ENCODE data around the gene MPG. TPM values are rescaled to one million over a fixed set of nuclear protein-coding genes. Genes with fewer than 3 reads are reported as not detected.

Gene MPG
- total RNA-seq, 2 experiments from 2014 or later, result 58.1 to 119 TPM

DNA sequence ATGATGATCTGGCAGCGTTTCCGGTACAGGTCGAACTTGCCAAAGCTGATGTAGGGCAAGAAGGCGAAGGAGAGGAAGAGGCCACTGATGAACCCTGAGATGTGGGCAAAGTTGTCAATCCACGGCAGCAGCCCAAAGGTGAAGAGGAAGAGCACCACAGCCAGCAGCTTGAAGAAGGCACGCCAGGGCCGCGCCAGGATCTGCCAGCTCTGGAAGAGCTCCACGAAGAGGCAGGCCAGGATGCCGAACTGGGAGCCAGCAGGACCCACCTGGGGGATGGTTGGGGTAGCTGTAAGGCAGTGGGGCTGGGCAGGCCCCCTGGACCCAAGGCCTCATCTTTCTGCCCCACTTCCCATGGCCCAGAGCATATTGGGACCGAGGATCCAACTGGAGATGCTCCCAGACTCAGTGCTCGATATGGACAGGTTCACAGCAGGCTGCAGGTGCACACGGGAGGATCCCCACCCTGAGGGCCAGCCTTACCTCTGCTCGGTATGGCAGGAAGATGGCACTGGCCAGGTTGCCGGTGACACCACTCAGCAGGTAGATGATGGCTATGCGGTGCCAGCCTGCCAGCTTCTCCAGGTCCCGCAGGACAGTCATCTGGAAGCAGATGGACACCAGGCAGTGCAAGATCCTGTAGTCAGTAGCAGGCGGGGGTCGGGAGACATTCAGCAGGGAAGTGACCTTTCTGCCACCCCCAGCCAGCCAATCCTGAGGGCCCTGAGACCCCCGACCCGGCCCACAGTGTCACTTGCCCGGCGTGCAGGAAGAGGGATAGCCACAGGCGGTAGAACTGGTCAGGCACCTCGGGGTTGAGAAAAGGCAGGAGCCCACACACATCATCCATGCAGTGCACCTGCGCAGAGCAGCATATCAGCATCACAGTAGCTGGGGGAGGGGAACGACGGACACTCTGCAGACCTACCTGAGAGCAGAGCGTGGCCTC, 19.3 kb upstream of the MPG start:
- H3K4me1 ChIP-seq (ENCODE audit: insufficient read depth, low read length, poor library complexity, severe bottlenecking), result peaks cover 11% of the 10 kb centered on the region
- BruUV-seq (replicated peaks), result no TSS peak
- TF ChIP-seq, protein P1, sequence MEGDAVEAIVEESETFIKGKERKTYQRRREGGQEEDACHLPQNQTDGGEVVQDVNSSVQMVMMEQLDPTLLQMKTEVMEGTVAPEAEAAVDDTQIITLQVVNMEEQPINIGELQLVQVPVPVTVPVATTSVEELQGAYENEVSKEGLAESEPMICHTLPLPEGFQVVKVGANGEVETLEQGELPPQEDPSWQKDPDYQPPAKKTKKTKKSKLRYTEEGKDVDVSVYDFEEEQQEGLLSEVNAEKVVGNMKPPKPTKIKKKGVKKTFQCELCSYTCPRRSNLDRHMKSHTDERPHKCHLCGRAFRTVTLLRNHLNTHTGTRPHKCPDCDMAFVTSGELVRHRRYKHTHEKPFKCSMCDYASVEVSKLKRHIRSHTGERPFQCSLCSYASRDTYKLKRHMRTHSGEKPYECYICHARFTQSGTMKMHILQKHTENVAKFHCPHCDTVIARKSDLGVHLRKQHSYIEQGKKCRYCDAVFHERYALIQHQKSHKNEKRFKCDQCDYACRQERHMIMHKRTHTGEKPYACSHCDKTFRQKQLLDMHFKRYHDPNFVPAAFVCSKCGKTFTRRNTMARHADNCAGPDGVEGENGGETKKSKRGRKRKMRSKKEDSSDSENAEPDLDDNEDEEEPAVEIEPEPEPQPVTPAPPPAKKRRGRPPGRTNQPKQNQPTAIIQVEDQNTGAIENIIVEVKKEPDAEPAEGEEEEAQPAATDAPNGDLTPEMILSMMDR (conservative IDR thresholded peaks at IDR 0.05; ENCODE audit: low read length), result no peak
- TF ChIP-seq EZH2phosphoT487 (IDR thresholded peaks at IDR 0.05; ENCODE audit: borderline replicate concordance, low read depth, low read length), result no peak
- POLR2A ChIA-PET, result no interaction called here
- H3K9me2 ChIP-seq (ENCODE audit: insufficient read depth, low read length), result no peaks in the 10 kb centered on the region
- H2AFZ ChIP-seq (ENCODE audit: low read length), result no peak overlapping the region
- no peak overlapping the region for H3K27ac ChIP-seq (ENCODE audit: low read depth, low read length, poor library complexity, severe bottlenecking)
- intact Hi-C loops (cut with micrococcal nuclease; ENCODE audit: unreplicated experiment), result no loop called here
- H3K79me2 ChIP-seq (ENCODE audit: insufficient read depth, low read depth, low read length), result peaks cover 15% of the 10 kb centered on the region
- no peak for DNase-seq (ENCODE audit: low spot score)
- H3K4me2 ChIP-seq (ENCODE audit: low read length), result no peak overlapping the region
- H4K20me1 ChIP-seq (ENCODE audit: insufficient read depth, low read length), result no peaks in the 10 kb centered on the region
- CTCF ChIA-PET (ENCODE audit: unreplicated experiment), result no interaction called here
- H3K9me3 ChIP-seq (ENCODE audit: low read length), result no peaks in the 10 kb centered on the region
- H3K36me3 ChIP-seq (ENCODE audit: insufficient read depth, low read length), result peaks cover 40% of the 10 kb centered on the region
- no peak overlapping the region for H3K4me3 ChIP-seq (ENCODE audit: low read depth, low read length, poor library complexity, severe bottlenecking)

DNA sequence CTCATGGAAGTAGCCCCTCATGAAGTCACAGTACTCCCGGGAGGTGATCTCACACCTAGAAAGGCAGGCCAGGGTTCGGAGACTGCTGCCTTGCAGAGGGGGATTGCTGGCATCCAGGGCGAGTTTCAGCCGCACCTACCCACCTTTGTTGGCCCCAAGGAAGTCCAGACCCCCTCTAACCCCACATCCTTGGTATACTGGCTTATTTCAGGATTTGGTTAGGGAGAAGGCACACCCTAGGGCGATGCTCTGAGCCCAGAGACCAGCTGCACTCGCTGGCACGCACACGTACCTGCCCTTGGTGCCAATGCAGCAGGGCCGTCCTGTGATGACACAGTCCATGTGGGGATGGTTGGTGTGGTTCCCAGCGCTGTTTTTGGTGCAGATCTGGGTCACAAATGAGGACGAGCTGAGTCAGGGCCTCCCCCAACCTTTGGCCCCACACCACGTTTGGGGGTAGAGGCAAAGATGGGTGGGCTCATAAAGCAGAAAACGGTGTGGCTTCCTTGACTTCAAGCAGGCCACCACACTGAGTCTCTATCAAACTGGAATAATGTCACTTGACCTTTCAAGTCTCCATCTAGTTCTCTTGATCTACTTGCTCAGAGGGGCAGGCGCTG, 18.5 kb upstream of the MPG start:
- no peaks in the 10 kb centered on the region for H3K9me2 ChIP-seq (ENCODE audit: insufficient read depth, low read length)
- ChIA-PET POLR2A (no interaction called here), CTCF (ENCODE audit: unreplicated experiment) (no interaction called here)
- no peak overlapping the region for H3K27ac ChIP-seq (ENCODE audit: low read depth, low read length, poor library complexity, severe bottlenecking)
- no peak overlapping the region for H3K4me3 ChIP-seq (ENCODE audit: low read depth, low read length, poor library complexity, severe bottlenecking)
- TF ChIP-seq, protein P1 (conservative IDR thresholded peaks at IDR 0.05; ENCODE audit: low read length), result no peak
- no peak for TF ChIP-seq EZH2phosphoT487 (IDR thresholded peaks at IDR 0.05; ENCODE audit: borderline replicate concordance, low read depth, low read length)
- DNase-seq (ENCODE audit: low spot score), result no peak
- no peaks in the 10 kb centered on the region for H3K9me3 ChIP-seq (ENCODE audit: low read length)
- H3K79me2 ChIP-seq (ENCODE audit: insufficient read depth, low read depth, low read length), result peaks cover 8% of the 10 kb centered on the region
- H3K4me1 ChIP-seq (ENCODE audit: insufficient read depth, low read length, poor library complexity, severe bottlenecking), result peaks cover 8% of the 10 kb centered on the region
- no peaks in the 10 kb centered on the region for H4K20me1 ChIP-seq (ENCODE audit: insufficient read depth, low read length)
- intact Hi-C loops (cut with micrococcal nuclease; ENCODE audit: unreplicated experiment), result no loop called here
- no TSS peak for BruUV-seq (replicated peaks)
- H2AFZ ChIP-seq (ENCODE audit: low read length), result no peak overlapping the region
- H3K4me2 ChIP-seq (ENCODE audit: low read length), result no peak overlapping the region
- peaks cover 40% of the 10 kb centered on the region for H3K36me3 ChIP-seq (ENCODE audit: insufficient read depth, low read length)

DNA sequence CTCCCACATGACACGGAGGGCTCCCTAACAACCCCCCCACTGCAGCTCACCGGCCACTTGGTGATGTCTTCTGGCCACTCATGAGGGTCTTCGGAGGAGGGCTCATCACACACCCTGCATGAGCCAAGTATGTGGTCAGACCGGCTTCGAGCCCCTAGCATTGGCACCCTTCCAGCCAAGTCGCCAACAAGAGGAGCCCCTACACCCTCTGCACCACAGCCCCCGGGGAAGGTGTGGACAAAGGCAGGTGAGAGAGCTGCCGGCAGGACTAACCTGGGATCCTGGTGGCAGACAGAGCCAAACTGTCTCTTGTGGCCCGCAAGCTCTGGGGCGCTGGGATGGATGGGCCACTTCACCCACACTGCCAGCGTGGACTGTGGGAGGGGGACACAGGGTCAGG, 17.9 kb upstream of the MPG start:
- intact Hi-C loops (cut with micrococcal nuclease; ENCODE audit: unreplicated experiment), result no loop called here
- H4K20me1 ChIP-seq (ENCODE audit: insufficient read depth, low read length), result no peaks in the 10 kb centered on the region
- DNase-seq (ENCODE audit: low spot score), result no peak
- no peaks in the 10 kb centered on the region for H3K9me2 ChIP-seq (ENCODE audit: insufficient read depth, low read length)
- peaks cover 38% of the 10 kb centered on the region for H3K36me3 ChIP-seq (ENCODE audit: insufficient read depth, low read length)
- no peak overlapping the region for H3K4me2 ChIP-seq (ENCODE audit: low read length)
- no peak overlapping the region for H3K4me3 ChIP-seq (ENCODE audit: low read depth, low read length, poor library complexity, severe bottlenecking)
- peaks cover 1% of the 10 kb centered on the region; the same call in 1 of the 2 replicates for H3K79me2 ChIP-seq (ENCODE audit: insufficient read depth, low read depth, low read length)
- no TSS peak for BruUV-seq (replicated peaks)
- H2AFZ ChIP-seq (ENCODE audit: low read length), result no peak overlapping the region
- CTCF ChIA-PET (ENCODE audit: unreplicated experiment), result no interaction called here
- peaks cover 2% of the 10 kb centered on the region for H3K4me1 ChIP-seq (ENCODE audit: insufficient read depth, low read length, poor library complexity, severe bottlenecking)
- no peak overlapping the region for H3K27ac ChIP-seq (ENCODE audit: low read depth, low read length, poor library complexity, severe bottlenecking)
- TF ChIP-seq, protein P1 (conservative IDR thresholded peaks at IDR 0.05; ENCODE audit: low read length), result no peak
- no peak for TF ChIP-seq EZH2phosphoT487 (IDR thresholded peaks at IDR 0.05; ENCODE audit: borderline replicate concordance, low read depth, low read length)
- no peaks in the 10 kb centered on the region for H3K9me3 ChIP-seq (ENCODE audit: low read length)
- POLR2A ChIA-PET, result no interaction called here
